Activated naive CD4-positive, alpha-beta T cell (primary cell): ENCODE measurements around the gene COL20A1.
"Not testable (repeated sequence)": the region's sequence is repeated elsewhere in the genome, so short reads cannot be mapped to it uniquely, and the experiment has no call there.

ENCODE experiments used
- DNase-seq, 4 experiments: peaks; one replicate each; lab custom pipeline; 2025; lab: John Stamatoyannopoulos, UW

COL20A1 gene

GRCh38 chr20:63334356-63334755 lies 41.4 kb downstream of the COL20A1 start:
- no peak for DNase-seq

- not testable (repeated sequence) for DNase-seq
Observed at GRCh38 chr20:63335060-63335459, 42.1 kb downstream of the COL20A1 start.

- no peak for DNase-seq
Observed at GRCh38 chr20:63335711-63336110, 42.7 kb downstream of the COL20A1 start.

GRCh38 chr20:63336232-63336752 lies 43.3 kb downstream of the COL20A1 start:
- DNase-seq, result no peak

DNA sequence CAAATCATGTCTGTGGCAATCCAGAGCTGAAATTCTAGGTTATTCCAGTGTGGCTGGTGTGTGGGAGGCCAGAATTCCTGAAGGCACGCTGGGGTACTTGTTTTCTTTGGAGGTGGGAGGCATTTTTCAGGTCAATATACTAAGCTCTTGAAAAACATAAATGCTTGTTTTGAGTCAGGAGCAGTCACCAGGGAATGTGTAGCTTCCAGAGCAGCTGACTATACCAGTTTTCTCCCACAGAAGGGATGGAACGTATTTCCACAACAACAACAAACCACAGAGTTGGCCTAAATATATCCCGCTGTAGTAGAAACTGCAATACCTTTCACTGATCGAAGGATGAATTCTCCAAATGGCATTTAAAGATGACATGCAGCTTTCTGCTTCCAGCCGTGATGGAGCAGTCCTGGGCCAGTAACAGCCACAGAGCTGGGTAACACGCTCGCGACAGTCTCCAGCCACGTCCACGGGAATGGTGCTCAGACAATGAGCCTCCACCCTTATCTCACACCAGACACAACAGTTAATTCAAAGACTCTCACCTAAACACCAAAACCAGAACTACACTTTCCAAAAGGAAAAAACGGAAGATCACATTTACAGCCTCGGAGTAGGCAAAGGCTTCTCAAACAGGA lies 44.9 kb downstream of the COL20A1 start:
- DNase-seq, result no peak

DNA sequence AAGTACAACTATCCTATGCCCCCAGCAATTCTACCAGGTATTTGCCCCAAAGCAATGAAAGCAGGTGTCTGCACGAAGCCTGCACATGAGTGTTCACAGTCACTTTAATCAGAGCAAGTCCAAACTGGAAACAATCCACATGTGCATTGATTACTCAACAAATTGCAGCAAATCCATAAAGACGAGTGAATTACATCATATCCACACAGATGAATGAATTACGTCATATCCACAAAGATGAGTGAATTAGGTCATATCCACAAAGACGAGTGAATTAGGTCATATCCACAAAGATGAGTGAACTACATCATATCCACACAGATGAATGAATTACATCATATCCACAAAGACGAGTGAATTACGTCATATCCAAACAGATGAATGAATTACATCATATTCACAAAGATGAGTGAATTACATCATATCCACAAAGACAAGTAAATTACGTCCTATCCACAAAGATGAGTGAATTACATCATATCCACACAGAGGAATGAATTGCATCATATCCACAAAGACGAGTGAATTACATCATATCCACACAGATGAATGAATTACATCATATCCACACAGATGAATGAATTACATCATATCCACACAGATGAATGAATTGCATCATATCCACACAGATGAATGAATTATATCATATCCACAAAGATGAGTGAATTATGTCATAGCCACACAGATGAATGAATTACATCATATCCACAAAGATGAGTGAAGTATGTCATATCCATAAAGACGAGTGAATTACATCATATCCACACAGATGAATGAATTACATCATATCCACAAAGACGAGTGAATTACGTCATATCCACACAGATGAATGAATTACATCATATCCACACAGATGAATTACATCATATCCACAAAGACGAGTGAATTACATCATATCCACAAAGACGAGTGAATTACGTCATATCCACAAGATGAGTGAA lies 46.4 kb downstream of the COL20A1 start:
- DNase-seq, result not testable (repeated sequence)

- DNase-seq, result not testable (repeated sequence)
Observed at GRCh38 chr20:63340158-63340688, 47.2 kb downstream of the COL20A1 start.

GRCh38 chr20:63342561-63343459 lies 49.8 kb downstream of the COL20A1 start:
- no peak for DNase-seq

- DNase-seq, result no peak
Observed at GRCh38 chr20:63343460-63344445, 50.8 kb downstream of the COL20A1 start.

- DNase-seq, result no peak
Observed at GRCh38 chr20:63344616-63345327, 51.8 kb downstream of the COL20A1 start.

DNA sequence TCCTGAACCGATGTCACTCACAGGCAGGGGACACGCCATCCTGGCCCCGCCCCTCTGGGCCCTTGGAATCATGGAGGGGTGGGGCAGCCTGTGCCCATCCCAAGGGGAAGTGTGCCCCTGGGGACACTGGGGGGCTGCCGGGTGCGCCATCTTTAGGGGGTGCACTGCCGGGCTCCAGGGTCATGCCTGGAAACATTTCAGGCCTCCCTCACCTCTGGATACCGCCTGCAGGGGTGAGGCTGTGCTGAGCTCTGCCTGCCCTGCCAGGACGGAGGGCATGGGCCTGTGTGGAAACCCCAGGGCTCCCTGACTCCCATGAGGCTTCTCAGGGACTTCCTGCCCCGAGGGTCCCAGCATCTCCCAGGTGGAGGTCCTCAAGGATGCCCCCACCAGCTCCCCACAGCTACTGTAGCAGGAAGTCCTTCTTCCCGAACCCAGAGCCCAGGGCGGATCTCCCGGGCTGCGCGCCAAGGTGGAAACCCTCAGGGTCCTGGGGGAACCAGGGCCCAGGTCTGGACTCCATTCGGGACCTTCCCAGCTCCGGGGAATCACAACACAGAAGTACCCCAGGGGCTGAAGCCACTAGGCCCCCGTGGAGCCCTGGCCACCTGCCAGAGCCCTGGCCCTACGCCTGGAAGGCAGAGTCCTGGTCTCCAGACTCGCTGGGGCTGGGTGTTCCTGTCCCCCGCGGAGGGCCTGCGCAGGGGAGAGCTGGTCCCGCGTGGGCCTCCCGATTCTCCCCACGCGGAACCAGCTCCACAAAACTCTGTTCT lies 52.5 kb downstream of the COL20A1 start:
- no peak for DNase-seq

DNA sequence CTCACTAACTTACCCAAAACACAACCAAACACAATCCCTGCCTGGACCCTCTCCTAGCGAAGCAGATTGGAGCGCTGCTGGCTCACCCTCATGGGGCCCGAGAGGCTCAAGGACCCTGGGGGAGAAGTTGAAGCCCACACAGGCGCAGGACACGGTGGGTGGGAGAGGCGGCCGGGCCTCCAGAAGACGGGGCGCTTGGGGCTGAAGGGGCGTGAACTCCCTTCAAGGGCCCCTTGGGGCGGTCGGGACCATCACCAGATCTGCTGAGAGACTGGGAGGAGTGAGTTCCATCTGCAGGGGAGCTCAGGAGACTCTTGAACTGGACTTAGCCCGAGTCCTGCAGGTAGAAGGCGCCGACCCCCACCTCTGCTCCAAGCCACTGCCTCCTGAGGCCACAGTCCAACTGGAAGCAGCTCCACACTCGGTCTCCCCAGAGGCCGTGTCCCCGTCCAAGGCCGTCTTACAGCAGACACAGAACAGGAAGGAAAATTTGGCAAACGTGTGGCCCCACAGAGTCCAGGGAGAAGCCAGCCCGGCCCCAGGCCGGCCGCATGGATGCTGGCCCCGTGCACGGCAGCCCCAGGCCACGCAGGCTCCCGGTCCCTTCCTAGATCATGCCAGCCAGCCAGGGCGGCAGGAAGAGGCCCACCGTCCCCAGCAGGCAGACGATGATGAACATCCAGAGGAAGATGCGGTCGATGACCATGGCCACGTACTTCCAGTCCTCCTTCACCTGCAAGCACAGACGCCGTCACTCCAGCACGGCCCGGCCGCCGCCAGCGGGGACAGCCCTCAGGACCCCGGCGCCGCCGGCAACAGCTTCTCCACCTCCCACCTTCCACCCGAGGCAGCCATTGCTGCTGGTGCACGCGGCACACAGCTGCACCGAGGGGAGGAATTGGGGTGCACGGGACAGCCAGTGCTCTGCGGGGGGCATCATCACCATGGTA lies 53.4 kb downstream of the COL20A1 start:
- no peak for DNase-seq

- no peak for DNase-seq
Observed at GRCh38 chr20:63347081-63347741, 54.2 kb downstream of the COL20A1 start.

DNA sequence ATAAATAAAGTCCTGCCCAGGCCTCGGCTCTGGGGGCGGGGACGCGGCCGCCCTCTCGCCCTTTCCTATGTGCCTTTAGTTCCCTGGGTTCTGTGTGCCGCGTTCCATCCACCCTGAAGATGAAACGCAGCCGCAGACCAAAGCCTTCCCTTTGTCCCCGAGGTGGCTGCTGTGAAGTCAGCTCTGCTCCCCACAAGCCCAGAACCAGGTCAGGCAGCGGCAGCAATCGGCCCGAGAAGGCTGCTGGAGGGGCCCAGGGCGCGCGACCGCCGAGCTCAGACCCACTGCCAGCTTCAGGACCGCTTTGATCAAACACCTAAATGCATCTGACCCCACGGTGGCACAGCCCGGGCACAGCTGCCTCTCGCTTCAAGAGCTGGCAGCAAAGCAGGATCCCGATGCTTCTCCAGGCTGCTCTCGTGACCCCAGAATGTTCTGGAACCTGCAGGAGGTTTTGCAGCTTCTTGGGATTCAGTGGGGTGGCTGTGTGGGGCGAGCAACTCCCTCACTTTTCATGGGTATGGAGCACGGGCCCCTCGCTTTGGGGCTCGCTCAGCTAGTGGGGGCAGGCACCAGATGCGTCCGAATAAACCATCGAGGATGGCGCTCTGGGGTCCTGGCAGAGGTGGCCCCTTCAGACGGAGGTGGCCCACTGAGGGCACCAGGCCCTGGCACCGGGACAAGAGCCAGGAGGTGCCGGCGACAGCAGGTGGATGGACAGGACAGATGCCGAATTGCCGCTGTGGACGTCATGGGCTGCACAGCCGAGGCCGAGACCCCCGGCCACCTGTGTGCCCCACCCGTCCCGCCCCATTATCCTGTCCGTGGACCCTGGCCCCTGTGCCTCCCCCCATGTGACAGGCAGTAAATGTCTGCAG lies 55.2 kb downstream of the COL20A1 start:
- no peak for DNase-seq

DNA sequence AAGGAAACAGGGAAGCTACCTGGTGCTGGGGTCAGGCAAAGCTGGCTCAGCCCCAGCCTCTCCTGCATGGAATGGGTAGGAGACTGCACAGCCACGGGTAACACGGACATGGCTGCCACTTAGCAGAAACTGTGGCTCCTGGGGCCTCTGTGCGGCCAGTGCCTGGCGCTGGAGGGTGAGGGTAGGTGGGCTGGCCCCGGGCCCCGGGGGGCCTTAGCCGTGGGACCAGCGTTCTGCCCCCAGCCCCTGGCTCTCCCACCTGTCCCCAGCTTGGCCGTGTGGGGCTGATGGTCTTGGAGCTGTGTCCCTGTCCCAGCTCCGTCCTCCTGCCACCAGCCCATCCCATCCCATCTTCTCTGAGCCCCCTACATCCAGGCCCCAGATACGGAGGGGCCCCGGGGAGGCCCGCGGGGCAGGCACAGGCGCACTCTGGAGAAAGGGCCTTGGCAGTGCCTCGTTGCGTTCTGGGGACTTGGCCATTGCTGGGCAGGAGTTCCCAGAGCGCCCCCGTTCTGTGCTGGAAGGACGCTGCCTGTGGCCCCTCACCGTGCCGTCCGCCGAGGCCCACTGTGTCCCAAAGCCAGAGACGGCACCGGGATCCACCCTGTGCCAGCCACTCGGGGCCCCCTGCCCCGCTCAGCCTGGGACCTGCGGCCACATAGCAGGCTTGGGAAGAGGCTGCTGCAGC lies 56.0 kb downstream of the COL20A1 start:
- no peak for DNase-seq

DNA sequence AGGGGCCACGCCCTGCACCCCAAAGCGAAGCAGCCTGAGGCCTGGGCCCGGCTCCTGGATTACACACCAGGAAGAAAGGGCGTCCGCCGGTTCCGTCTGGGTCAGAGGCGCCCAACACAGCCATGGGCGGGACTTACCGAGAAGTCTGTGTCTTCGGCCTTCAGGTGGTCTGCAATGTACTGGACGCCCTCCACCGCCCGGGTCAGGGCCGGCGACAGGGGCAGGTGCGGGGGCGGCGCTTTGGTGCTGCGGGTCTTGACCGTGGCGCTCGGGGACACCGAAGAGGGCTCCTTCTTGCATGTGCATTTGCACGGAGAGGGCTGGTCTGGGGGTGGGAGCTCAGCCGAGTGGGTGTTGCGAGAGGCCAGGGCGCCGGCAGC lies 56.5 kb downstream of the COL20A1 start:
- DNase-seq, result no peak
